ENCODE results near the gene RAB6D. TPM values are rescaled to one million over a fixed set of nuclear protein-coding genes. Genes with fewer than 3 reads are reported as not detected.
"Not testable (repeated sequence)": the region's sequence is repeated elsewhere in the genome, so short reads cannot be mapped to it uniquely, and the experiment has no call there.

Gene RAB6D
- total RNA-seq, 4 donors from 2014 or later, result 2.0 to 3.0 (median 2.1) TPM; not detected in 1

DNA sequence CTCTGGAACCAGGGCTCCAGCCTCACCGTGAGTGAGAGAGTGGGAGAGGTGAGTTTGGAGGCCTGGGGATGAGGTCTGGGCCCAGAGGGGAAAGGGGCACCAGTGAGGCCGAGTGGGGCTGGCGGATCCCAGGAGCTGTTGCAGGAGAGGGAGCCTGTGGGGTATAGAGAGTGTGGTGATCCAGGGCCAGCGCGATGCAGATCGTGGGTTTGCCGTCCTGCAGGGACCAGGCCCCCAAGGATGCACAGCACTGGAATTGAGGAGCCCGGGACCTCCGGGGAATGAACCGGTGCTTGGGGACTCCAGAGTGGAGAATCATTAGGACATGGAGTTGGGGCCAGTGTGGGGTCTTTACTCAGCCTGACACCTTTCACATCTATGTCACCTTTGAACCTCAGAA lies 25.7 kb upstream of the RAB6D start:
- Histone ChIP-seq H3K4me3 (no peak overlapping the region), H3K9me3 (no peaks in the 10 kb centered on the region), H3K4me1 (no peaks in the 10 kb centered on the region), H3K36me3 (no peaks in the 10 kb centered on the region), H3K27ac (no peak overlapping the region), H3K27me3 (no peaks in the 10 kb centered on the region)
- no peak for DNase-seq
- TF ChIP-seq, protein P1, sequence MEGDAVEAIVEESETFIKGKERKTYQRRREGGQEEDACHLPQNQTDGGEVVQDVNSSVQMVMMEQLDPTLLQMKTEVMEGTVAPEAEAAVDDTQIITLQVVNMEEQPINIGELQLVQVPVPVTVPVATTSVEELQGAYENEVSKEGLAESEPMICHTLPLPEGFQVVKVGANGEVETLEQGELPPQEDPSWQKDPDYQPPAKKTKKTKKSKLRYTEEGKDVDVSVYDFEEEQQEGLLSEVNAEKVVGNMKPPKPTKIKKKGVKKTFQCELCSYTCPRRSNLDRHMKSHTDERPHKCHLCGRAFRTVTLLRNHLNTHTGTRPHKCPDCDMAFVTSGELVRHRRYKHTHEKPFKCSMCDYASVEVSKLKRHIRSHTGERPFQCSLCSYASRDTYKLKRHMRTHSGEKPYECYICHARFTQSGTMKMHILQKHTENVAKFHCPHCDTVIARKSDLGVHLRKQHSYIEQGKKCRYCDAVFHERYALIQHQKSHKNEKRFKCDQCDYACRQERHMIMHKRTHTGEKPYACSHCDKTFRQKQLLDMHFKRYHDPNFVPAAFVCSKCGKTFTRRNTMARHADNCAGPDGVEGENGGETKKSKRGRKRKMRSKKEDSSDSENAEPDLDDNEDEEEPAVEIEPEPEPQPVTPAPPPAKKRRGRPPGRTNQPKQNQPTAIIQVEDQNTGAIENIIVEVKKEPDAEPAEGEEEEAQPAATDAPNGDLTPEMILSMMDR (IDR thresholded peaks at IDR 0.05), result no peak
- no peak for TF ChIP-seq POLR2A (IDR thresholded peaks at IDR 0.05)

DNA sequence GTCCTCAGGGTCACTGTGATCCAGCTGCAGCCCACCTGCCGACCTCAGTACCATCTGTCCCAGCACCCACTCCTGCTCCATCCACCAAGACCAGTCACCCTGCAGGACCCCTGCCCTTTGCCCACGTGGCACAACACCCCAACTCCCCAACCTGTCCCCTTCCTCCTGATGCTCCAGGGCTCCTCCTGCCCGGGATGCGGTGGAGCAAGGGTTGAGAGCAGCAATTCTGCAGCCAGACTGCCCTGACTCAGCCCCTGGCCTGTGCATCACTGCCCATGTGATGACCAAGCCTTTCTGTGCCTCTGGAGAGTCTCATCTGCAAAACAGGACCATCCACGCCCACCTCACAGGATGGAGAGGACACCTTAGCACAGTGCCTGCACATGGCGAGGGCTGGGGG lies 24.9 kb upstream of the RAB6D start:
- DNase-seq, H3K4me1 ChIP-seq, H3K36me3 ChIP-seq, H3K4me3 ChIP-seq, H3K9me3 ChIP-seq, H3K27ac ChIP-seq, H3K27me3 ChIP-seq: not testable (repeated sequence)

DNA sequence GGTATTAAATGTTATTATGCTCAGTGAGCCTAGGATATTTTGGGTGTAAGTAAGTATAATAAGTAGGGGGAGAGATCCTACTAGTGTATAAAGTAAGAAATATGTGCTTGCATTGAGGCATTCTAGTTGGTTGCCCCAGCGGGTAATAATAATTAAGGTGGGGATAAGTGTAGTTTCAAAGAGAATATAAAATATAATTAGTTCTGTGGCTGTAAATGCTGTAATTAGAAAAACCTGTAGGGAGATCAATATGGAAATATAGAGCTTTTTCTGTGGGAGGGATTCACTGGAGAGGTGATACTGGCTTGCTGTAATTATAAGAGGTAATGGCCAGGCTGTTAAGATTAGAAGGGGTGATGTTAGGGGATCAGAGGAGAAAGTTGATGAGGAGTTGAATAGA lies 9.1 kb upstream of the RAB6D start:
- not testable (repeated sequence) for H3K4me3 ChIP-seq, H3K27ac ChIP-seq, H3K4me1 ChIP-seq, H3K27me3 ChIP-seq, H3K9me3 ChIP-seq, DNase-seq, H3K36me3 ChIP-seq

DNA sequence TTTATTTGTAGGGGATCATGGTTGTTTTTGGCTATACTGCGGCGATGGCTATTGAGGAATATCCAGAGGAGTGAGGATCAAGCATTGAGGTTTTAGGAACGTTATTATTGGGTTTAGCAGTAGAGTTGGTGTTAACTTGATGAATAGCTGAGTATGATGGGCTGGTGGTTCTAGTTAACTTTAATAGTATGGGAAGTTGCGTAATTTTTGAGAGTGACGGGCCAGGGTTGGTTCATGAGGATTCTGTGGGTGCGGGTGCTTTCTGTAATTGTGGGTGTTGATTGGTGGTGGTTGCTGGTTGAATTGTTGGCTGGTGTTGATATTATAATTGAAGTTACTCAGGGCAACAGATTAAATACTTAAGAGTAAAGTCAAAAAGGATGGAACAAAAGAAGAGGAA lies 6.0 kb upstream of the RAB6D start:
- Histone ChIP-seq H3K27ac (no peak overlapping the region), H3K36me3 (no peaks in the 10 kb centered on the region), H3K4me1 (no peaks in the 10 kb centered on the region), H3K9me3 (peaks cover 0 to 13% (median 0%) of the 10 kb centered on the region in 4 donors), H3K4me3 (no peak overlapping the region), H3K27me3 (no peaks in the 10 kb centered on the region)
- TF ChIP-seq POLR2A (IDR thresholded peaks at IDR 0.05), result no peak
- TF ChIP-seq, protein P1 (IDR thresholded peaks at IDR 0.05), result no peak
- no peak for DNase-seq

DNA sequence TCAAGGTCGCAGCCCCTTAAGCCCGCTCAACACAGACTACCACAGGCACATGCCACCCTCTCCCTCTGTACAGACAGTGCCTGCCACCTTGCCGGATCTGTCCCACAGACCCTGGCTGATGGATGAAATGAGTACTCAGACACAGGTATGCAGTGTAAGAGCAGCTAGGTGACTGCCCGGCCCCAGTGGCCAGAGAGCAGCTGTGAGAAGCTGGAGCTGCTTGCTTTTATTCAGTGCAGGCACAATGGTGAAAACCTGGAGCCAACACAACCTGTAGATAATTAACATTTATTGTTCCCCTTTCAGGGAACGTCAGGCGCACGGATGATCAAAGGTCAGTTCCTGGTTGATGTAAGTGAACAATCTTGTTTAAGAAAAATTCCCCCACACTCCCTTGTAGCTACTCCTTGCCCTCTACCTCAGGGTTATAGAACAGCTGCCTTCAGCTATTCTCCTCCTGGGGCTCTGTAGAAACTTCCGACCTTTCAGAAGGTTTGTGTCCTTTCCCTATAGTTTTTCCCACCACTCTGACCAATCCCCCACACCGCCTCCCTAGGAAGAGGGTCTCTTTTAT lies 4.6 kb upstream of the RAB6D start:
- Histone ChIP-seq H3K9me3 (peaks cover 0 to 13% (median 0%) of the 10 kb centered on the region in 4 donors), H3K27ac (peak overlapping the region in 2 of 4 donors; percentile 52 to 75)
- H3K36me3 ChIP-seq, H3K4me1 ChIP-seq, H3K4me3 ChIP-seq, H3K27me3 ChIP-seq: not testable (repeated sequence)
- peak in 2 of 3 donors; percentile 67 to 72 for DNase-seq
- peak in 1 of 2 donors; percentile 30 for TF ChIP-seq POLR2A (IDR thresholded peaks at IDR 0.05)
- TF ChIP-seq, protein P1 (IDR thresholded peaks at IDR 0.05), result peak in 1 of 6 experiments; percentile 14

DNA sequence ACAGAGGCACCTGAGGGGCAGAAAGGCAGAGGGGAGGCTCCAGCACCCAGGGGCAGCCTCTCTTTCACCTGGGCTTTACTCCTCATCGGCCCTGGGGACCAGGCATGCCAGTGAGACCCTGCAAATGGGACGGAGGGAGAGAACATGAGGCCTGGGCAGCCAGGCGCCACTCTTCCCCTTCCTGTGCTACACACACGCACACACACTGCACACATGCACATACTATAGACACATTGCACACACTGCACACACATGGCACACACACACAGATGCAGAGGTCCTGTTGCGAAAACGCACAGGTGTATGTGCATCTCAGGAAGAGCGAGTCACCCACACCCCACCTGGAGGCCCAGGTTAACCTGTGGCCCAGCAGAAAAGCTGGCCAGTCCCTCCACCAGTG lies 3.4 kb upstream of the RAB6D start:
- Histone ChIP-seq H3K4me1 (no peaks in the 10 kb centered on the region), H3K4me3 (no peak overlapping the region), H3K27me3 (no peaks in the 10 kb centered on the region), H3K27ac (no peak overlapping the region), H3K36me3 (no peaks in the 10 kb centered on the region), H3K9me3 (peaks cover 0 to 13% (median 0%) of the 10 kb centered on the region in 4 donors)
- TF ChIP-seq, protein P1 (IDR thresholded peaks at IDR 0.05), result no peak
- no peak for TF ChIP-seq POLR2A (IDR thresholded peaks at IDR 0.05)
- no peak for DNase-seq

DNA sequence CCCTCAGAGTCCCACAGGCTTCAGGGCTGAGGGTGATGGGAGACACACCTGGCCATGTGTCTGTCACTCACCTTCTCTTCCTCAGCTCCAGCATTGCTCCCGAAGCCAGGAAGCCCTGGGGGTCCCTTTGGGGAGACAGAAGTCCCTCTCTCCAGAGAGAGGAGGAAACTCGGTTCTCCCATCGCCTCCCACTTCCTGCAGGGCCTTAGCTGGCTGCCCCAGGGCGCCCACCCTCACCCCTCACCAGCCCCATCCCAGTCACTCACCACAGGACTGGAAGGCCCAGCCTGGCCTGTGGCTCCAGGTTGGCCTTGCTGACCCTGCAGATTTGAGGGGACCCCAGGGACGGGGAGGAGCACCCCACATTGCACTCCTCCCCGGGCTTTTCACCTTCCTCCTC lies 2.7 kb upstream of the RAB6D start:
- Histone ChIP-seq H3K4me3 (no peak overlapping the region), H3K27ac (no peak overlapping the region), H3K4me1 (no peaks in the 10 kb centered on the region), H3K27me3 (no peaks in the 10 kb centered on the region), H3K9me3 (peaks cover 0 to 13% (median 0%) of the 10 kb centered on the region in 4 donors), H3K36me3 (no peaks in the 10 kb centered on the region)
- TF ChIP-seq, protein P1 (IDR thresholded peaks at IDR 0.05), result no peak
- TF ChIP-seq POLR2A (IDR thresholded peaks at IDR 0.05), result no peak
- DNase-seq, result no peak
